H1 (cell line): ENCODE results near the gene NEGR1. TPM values are rescaled to one million over a fixed set of nuclear protein-coding genes. Genes with fewer than 3 reads are reported as not detected.

Experiments
- CTCF ChIA-PET: fragments of 300-600 bp; sonication (Branson Sonifier 250); formaldehyde crosslinking; loops from one replicate; lab custom pipeline; 2021; ENCODE audit not compliant: partially characterized antibody; lab: Charles Lee
- POLR2A ChIA-PET: fragments of 300-600 bp; sonication (Branson Sonifier 250); formaldehyde crosslinking; loops from one replicate; lab custom pipeline; 2021; ENCODE audit warnings: inconsistent platforms; ENCODE audit not compliant: partially characterized antibody; lab: Charles Lee
- DNase-seq, 2 experiments: peaks; one replicate each; pipeline versions ENCODE4 v3.0.0 to v3.0.0-alpha.2; 2010 to 2022; ENCODE audit warnings: low spot score in 2 of 2, low read depth in 1 of 2, mixed read lengths in 1 of 2
- FAIRE-seq: peaks from 2 replicates; lab custom pipeline; 2011; peaks lifted over from hg19 to GRCh38; lab: Jason Lieb, UNC
- H2AFZ ChIP-seq: 2 replicates; pipeline ENCODE4 v1.8.1; 2012; ENCODE audit warnings: low read length, inconsistent platforms
- H2AK5ac ChIP-seq: 2 replicates; pipeline ENCODE4 v1.6.1; 2013; ENCODE audit warnings: low read depth, low read length
- H2BK120ac ChIP-seq: replicated peaks from 2 replicates; pipeline ENCODE3; 2013; ENCODE audit warnings: low read depth, low read length, inconsistent platforms
- H2BK12ac ChIP-seq: 2 replicates; pipeline ENCODE4 v1.6.1; 2013; ENCODE audit warnings: low read depth, low read length
- H2BK15ac ChIP-seq: 2 replicates; pipeline ENCODE4 v1.6.1; 2013; ENCODE audit warnings: low read length
- H2BK20ac ChIP-seq: 2 replicates; pipeline ENCODE4 v1.6.1; 2013; ENCODE audit warnings: low read length
- H2BK5ac ChIP-seq: 2 replicates; pipeline ENCODE4 v1.6.1; 2013; ENCODE audit warnings: low read depth, low read length
- H3K14ac ChIP-seq: 2 replicates; pipeline ENCODE4 v1.6.1; 2013; ENCODE audit warnings: inconsistent platforms; ENCODE audit not compliant: insufficient read length
- H3K18ac ChIP-seq: 2 replicates; pipeline ENCODE4 v1.6.1; 2013; ENCODE audit warnings: low read length; ENCODE audit errors: extremely low read depth
- H3K23ac ChIP-seq: 2 replicates; pipeline ENCODE4 v1.6.1; 2013; ENCODE audit warnings: inconsistent platforms; ENCODE audit not compliant: insufficient read length
- H3K23me2 ChIP-seq: 2 replicates; pipeline ENCODE4 v1.6.1; 2013; ENCODE audit warnings: low read depth, low read length
- H3K27ac ChIP-seq: 2 replicates; pipeline ENCODE4 v1.6.1; 2011; ENCODE audit warnings: low read depth, low read length, inconsistent platforms
- H3K27me3 ChIP-seq, 4 experiments: replicated peaks in 1 of 4; 1 replicate in 1 of 4; 2 replicates in 3 of 4; pipeline versions ENCODE4 v1.6.1 to v1.8.1; 2011 to 2013; ENCODE audit warnings: low read length in 3 of 4, mild to moderate bottlenecking in 3 of 4, inconsistent platforms in 2 of 4, mixed read lengths in 2 of 4, moderate library complexity in 1 of 4; ENCODE audit not compliant: control insufficient read depth in 3 of 4, insufficient read depth in 3 of 4; ENCODE audit errors: extremely low read depth in 1 of 4
- H3K36me3 ChIP-seq, 4 experiments: 2 replicates each; pipeline versions ENCODE4 v1.6.1 to v1.8.1; 2011 to 2013; ENCODE audit warnings: mild to moderate bottlenecking in 4 of 4, low read length in 3 of 4, moderate library complexity in 2 of 4, control low read depth in 1 of 4, inconsistent platforms in 1 of 4; ENCODE audit not compliant: insufficient read depth in 4 of 4, control insufficient read depth in 2 of 4
- H3K4ac ChIP-seq: replicated peaks from 2 replicates; pipeline ENCODE3; 2013; ENCODE audit warnings: low read length, low read depth, mixed read lengths, inconsistent platforms; ENCODE audit not compliant: insufficient read length
- H3K4me1 ChIP-seq, 4 experiments: replicated peaks in 1 of 4; 1 replicate in 1 of 4; 2 replicates in 3 of 4; pipeline versions ENCODE4 v1.6.1 to v1.8.1; 2011 to 2013; ENCODE audit warnings: low read length in 3 of 4, inconsistent platforms in 2 of 4, mixed read lengths in 1 of 4; ENCODE audit not compliant: insufficient read depth in 4 of 4, control insufficient read depth in 3 of 4
- H3K4me2 ChIP-seq, 2 experiments: 2 replicates each; pipeline versions ENCODE4 v1.6.1 to v1.8.1; 2011 to 2013; ENCODE audit warnings: low read depth in 2 of 2, low read length in 2 of 2, control low read depth in 1 of 2, inconsistent platforms in 1 of 2, mild to moderate bottlenecking in 1 of 2; ENCODE audit not compliant: insufficient read depth in 1 of 2
- H3K4me3 ChIP-seq, 4 experiments: fragments of 200-600, 300-600 bp in 1 of 4; sonication (generic), shearing (Covaris generic), sonication (Bioruptor Twin) in 1 of 4; 2 replicates each; pipeline versions ENCODE4 v1.5.1 to v1.8.1; 2011 to 2016; ENCODE audit warnings: low read length in 4 of 4, low read depth in 3 of 4, control low read depth in 2 of 4, inconsistent platforms in 2 of 4, mild to moderate bottlenecking in 2 of 4, mixed read lengths in 1 of 4, moderate library complexity in 1 of 4; ENCODE audit not compliant: insufficient read depth in 2 of 4; ENCODE audit errors: extremely low read depth in 1 of 4
- H3K56ac ChIP-seq: replicated peaks from 2 replicates; pipeline ENCODE3; 2013; ENCODE audit warnings: low read depth, mild to moderate bottlenecking, mixed read lengths, low read length, inconsistent platforms; ENCODE audit not compliant: insufficient read length
- H3K79me1 ChIP-seq: 2 replicates; pipeline ENCODE4 v1.6.1; 2013; ENCODE audit warnings: low read depth, low read length, control low read depth
- H3K79me2 ChIP-seq, 2 experiments: 2 replicates each; pipeline versions ENCODE4 v1.6.1 to v1.8.1; 2012 to 2013; ENCODE audit warnings: low read length in 2 of 2, mild to moderate bottlenecking in 2 of 2, inconsistent platforms in 1 of 2; ENCODE audit not compliant: insufficient read depth in 2 of 2, control insufficient read depth in 1 of 2
- H3K9ac ChIP-seq, 4 experiments: replicated peaks in 1 of 4; 1 replicate in 1 of 4; 2 replicates in 3 of 4; pipeline versions ENCODE4 v1.6.1 to v1.8.1; 2011 to 2013; ENCODE audit warnings: low read depth in 3 of 4, low read length in 3 of 4, control low read depth in 2 of 4, mild to moderate bottlenecking in 2 of 4, moderate library complexity in 2 of 4, inconsistent platforms in 1 of 4; ENCODE audit errors: extremely low read depth in 1 of 4
- H3K9me3 ChIP-seq, 2 experiments: 2 replicates each; pipeline versions ENCODE4 v1.6.1 to v1.8.1; 2012 to 2013; ENCODE audit warnings: mild to moderate bottlenecking in 2 of 2, moderate library complexity in 2 of 2, control low read depth in 1 of 2, inconsistent platforms in 1 of 2, low read depth in 1 of 2, low read length in 1 of 2, mixed read lengths in 1 of 2; ENCODE audit not compliant: insufficient read depth in 2 of 2
- H4K20me1 ChIP-seq, 2 experiments: replicated peaks in 1 of 2; 2 replicates each; pipeline versions ENCODE3 to v1.8.1; 2011 to 2013; ENCODE audit warnings: inconsistent platforms in 2 of 2, low read length in 2 of 2, mild to moderate bottlenecking in 1 of 2; ENCODE audit not compliant: insufficient read depth in 2 of 2, control insufficient read depth in 1 of 2
- H4K5ac ChIP-seq: 2 replicates; pipeline ENCODE4 v1.6.1; 2013; ENCODE audit warnings: low read length, low read depth, mixed read lengths, inconsistent platforms; ENCODE audit not compliant: insufficient read length
- H4K8ac ChIP-seq: 2 replicates; pipeline ENCODE4 v1.8.0; 2013; ENCODE audit warnings: mild to moderate bottlenecking, moderate library complexity, low read length, inconsistent platforms; ENCODE audit not compliant: insufficient read depth; ENCODE audit errors: extremely low read depth
- H4K91ac ChIP-seq: replicated peaks from 2 replicates; pipeline ENCODE3; 2013; ENCODE audit warnings: low read length, mixed read lengths, inconsistent platforms; ENCODE audit not compliant: insufficient read length
- CBX8 ChIP-seq: fragments of 300-800, 300-1000 bp; sonication (generic); IDR thresholded peaks from 2 replicates; pipeline ENCODE4 v1.7.1; 2016; ENCODE audit warnings: low read depth, low read length, borderline replicate concordance
- EZH2 ChIP-seq: fragments of 200-600 bp; sonication (generic); IDR thresholded peaks from 2 replicates; pipeline ENCODE4 v1.7.1; 2012; ENCODE audit warnings: low read depth, mild to moderate bottlenecking, moderate library complexity, low read length, inconsistent platforms; ENCODE audit not compliant: severe bottlenecking
- FOSL1 ChIP-seq: IDR thresholded peaks from 2 replicates; pipeline ENCODE4 v1.6.1; 2011; ENCODE audit warnings: mild to moderate bottlenecking, low read depth, low read length, moderate library complexity; ENCODE audit not compliant: insufficient read depth
- PHF8 ChIP-seq: fragments of 200-600 bp; sonication (generic); conservative IDR thresholded peaks from 2 replicates; pipeline ENCODE4 v1.7.1; 2012; ENCODE audit warnings: low read depth, mild to moderate bottlenecking, inconsistent platforms, low read length, moderate library complexity
- POLR2A ChIP-seq, 2 experiments: IDR thresholded peaks; 1 replicate in 1 of 2; 2 replicates in 1 of 2; pipeline ENCODE4 v1.6.1; 2011; ENCODE audit warnings: low read depth in 2 of 2, low read length in 2 of 2, mild to moderate bottlenecking in 2 of 2; ENCODE audit errors: control extremely low read depth in 1 of 2
- SAP30 ChIP-seq: fragments of 300-600 bp; sonication (generic); IDR thresholded peaks from 2 replicates; pipeline ENCODE4 v1.7.1; 2012; ENCODE audit warnings: low read length, moderate library complexity, mild to moderate bottlenecking, inconsistent platforms; ENCODE audit not compliant: insufficient read depth, insufficient replicate concordance
- SIRT6 ChIP-seq: IDR thresholded peaks from one replicate; pipeline ENCODE4 v1.7.1; 2012; ENCODE audit warnings: low read length, inconsistent platforms
- WGBS, 2 experiments: shearing (Covaris generic) in 1 of 2; methylation state at CpG; one replicate each; pipeline versions ENCODE4 v1.1.6 to v1.1.7; 2013 to 2015; ENCODE audit warnings: low lambda C conversion rate in 2 of 2, mixed read lengths in 2 of 2, inconsistent platforms in 1 of 2, low coverage in 1 of 2, missing lambda C conversion rate in 1 of 2; ENCODE audit not compliant: insufficient replicate concordance in 2 of 2, insufficient coverage in 1 of 2, insufficient read length in 1 of 2; ENCODE audit errors: extremely low coverage in 1 of 2, missing lambda C conversion rate in 1 of 2; 5-methylcytosine and 5-hydroxymethylcytosine counted together
- polyA plus RNA-seq, 7 experiments: library from polyadenylated mRNA; depleted of rRNA in 3 of 7; stranded (reverse) in 5 of 7; unstranded in 2 of 7; fragments of >200 nt in 5 of 7; fragments of 200-250 nt in 2 of 7; gene quantifications; 1 replicate in 5 of 7; 2 replicates in 1 of 7; 4 replicates in 1 of 7; pipeline versions ENCODE4 v1.2.1 to v1.2.3, GENCODE V29; 2011 to 2013; ENCODE audit warnings: missing spikeins in 2 of 7, mixed read lengths in 2 of 7
- total RNA-seq: library from RNA; stranded (reverse); fragmentation: NEBNext Ultra II Directional; extraction: Animal tissue kit (Norgen Biotek cat#: 25700); gene quantifications from 2 replicates; pipeline ENCODE4 v1.2.1, GENCODE V29; 2021
- TF ChIP-seq, protein P1 (sequence below): IDR thresholded peaks from 2 replicates; pipeline ENCODE4 v1.6.1; 2012; ENCODE audit warnings: low read length, inconsistent platforms
- TF ChIP-seq, protein P2 (sequence below): IDR thresholded peaks from 2 replicates; pipeline ENCODE4 v1.6.1; 2011; ENCODE audit warnings: low read depth, mild to moderate bottlenecking, low read length; ENCODE audit not compliant: insufficient read depth
- TF ChIP-seq, protein P3 (sequence below): IDR thresholded peaks from 2 replicates; pipeline ENCODE4 v1.6.1; 2011; ENCODE audit warnings: low read length, improper control_type of control experiment

NEGR1 gene
- total and polyA plus RNA-seq, 2 of the 8 experiments (the other 6 are each of a cell fraction or from before 2014, with no cell fraction given) = 0.71 to 1.3 TPM

DNA sequence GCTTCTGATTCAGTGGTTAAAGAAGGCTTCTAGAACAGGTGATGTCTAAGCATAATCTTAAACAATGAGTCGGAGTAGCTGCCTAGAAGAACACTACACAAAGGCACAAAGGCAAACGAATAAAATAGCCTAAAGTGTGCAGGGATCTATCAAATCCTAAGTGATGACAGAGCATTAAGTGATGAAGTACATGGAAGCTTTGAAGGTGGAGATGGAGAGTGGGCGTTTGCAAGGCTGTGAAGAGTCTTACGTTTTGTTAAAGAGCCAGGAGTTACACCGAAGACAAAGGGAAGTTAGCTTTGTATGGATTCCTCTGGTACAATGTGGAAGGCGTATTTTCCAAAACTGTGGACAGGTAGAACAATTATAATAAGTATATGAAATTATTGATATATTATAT, 270.6 kb downstream of the NEGR1 start:
- Histone ChIP-seq H2AK5ac (no peak overlapping the region), H3K18ac (no peak overlapping the region), H2BK12ac (no peak overlapping the region), H3K36me3 (no peaks in the 10 kb centered on the region), H3K9me3 (no peaks in the 10 kb centered on the region), H2BK120ac (no peak overlapping the region), H4K8ac (no peak overlapping the region), H3K56ac (no peak overlapping the region), H3K79me1 (no peaks in the 10 kb centered on the region), H3K27me3 (no peaks in the 10 kb centered on the region), H2BK15ac (no peak overlapping the region), H3K4me1 (no peaks in the 10 kb centered on the region), H4K5ac (no peak overlapping the region), H3K4me3 (no peak overlapping the region), H3K4ac (no peak overlapping the region), H3K4me2 (no peak overlapping the region), H3K23me2 (no peaks in the 10 kb centered on the region), H3K14ac (no peak overlapping the region), H3K79me2 (no peaks in the 10 kb centered on the region), H4K20me1 (no peaks in the 10 kb centered on the region), H3K9ac (no peak overlapping the region), H2AFZ (no peak overlapping the region), H2BK5ac (no peak overlapping the region), H3K23ac (no peak overlapping the region), H2BK20ac (no peak overlapping the region), H4K91ac (no peak overlapping the region), H3K27ac (no peak overlapping the region)
- CTCF ChIA-PET = no interaction called here
- TF ChIP-seq, protein P1, sequence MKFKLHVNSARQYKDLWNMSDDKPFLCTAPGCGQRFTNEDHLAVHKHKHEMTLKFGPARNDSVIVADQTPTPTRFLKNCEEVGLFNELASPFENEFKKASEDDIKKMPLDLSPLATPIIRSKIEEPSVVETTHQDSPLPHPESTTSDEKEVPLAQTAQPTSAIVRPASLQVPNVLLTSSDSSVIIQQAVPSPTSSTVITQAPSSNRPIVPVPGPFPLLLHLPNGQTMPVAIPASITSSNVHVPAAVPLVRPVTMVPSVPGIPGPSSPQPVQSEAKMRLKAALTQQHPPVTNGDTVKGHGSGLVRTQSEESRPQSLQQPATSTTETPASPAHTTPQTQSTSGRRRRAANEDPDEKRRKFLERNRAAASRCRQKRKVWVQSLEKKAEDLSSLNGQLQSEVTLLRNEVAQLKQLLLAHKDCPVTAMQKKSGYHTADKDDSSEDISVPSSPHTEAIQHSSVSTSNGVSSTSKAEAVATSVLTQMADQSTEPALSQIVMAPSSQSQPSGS = no peak
- TF ChIP-seq POLR2A (IDR thresholded peaks at IDR 0.05; ENCODE audit: control extremely low read depth in 1 of 2, low read depth in 2 of 2, low read length in 2 of 2) (no peak), EZH2 (no peak), SAP30 (no peak), FOSL1 (no peak), PHF8 (no peak), CBX8 (no peak), SIRT6 (no peak)
- TF ChIP-seq, protein P2, sequence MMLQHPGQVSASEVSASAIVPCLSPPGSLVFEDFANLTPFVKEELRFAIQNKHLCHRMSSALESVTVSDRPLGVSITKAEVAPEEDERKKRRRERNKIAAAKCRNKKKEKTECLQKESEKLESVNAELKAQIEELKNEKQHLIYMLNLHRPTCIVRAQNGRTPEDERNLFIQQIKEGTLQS = no peak
- TF ChIP-seq, protein P3, sequence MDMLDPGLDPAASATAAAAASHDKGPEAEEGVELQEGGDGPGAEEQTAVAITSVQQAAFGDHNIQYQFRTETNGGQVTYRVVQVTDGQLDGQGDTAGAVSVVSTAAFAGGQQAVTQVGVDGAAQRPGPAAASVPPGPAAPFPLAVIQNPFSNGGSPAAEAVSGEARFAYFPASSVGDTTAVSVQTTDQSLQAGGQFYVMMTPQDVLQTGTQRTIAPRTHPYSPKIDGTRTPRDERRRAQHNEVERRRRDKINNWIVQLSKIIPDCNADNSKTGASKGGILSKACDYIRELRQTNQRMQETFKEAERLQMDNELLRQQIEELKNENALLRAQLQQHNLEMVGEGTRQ = no peak
- WGBS, 2 experiments = 89% methylated on average over 6 of the region's 6 CpGs; no CpG with 5 or more reads in 1 of the 2 experiments
- no peak for DNase-seq
- POLR2A ChIA-PET = no interaction called here
- FAIRE-seq = no peak
